Activated CD4-positive, alpha-beta memory T cell treated with anti-CD3 and anti-CD28 coated beads for 36 hours (primary cell): ENCODE measurements around the gene HOXB9. TPM values are rescaled to one million over a fixed set of nuclear protein-coding genes. Genes with fewer than 3 reads are reported as not detected.

Experiments used
- CTCF ChIA-PET: fragments of 350-600 bp; sonication (Branson Sonifier 250); formaldehyde crosslinking; loops from one replicate; lab custom pipeline; 2021; ENCODE audit warnings: antibody characterized with exemption, inconsistent platforms; lab: Charles Lee
- POLR2A ChIA-PET: fragments of 350-600 bp; sonication (Branson Sonifier 250); formaldehyde crosslinking; loops from one replicate; lab custom pipeline; 2021; ENCODE audit warnings: antibody characterized with exemption; lab: Charles Lee
- DNase-seq: peaks from one replicate; pipeline ENCODE4 v3.0.0-alpha.2; 2020
- H3K27ac Mint-ChIP-seq: one replicate; pipeline ENCODE4 v1.8.0; 2021; ENCODE audit warnings: mixed read lengths
- H3K27me3 Mint-ChIP-seq: one replicate; pipeline ENCODE4 v1.8.0; 2021; ENCODE audit warnings: mixed read lengths
- H3K36me3 Mint-ChIP-seq: one replicate; pipeline ENCODE4 v1.8.0; 2021; ENCODE audit warnings: mixed read lengths
- H3K4me1 Mint-ChIP-seq: one replicate; pipeline ENCODE4 v1.8.0; 2021; ENCODE audit warnings: low read depth, mixed read lengths
- H3K4me3 Mint-ChIP-seq: one replicate; pipeline ENCODE4 v1.8.0; 2021; ENCODE audit warnings: mild to moderate bottlenecking, mixed read lengths
- H3K9me3 Mint-ChIP-seq: one replicate; pipeline ENCODE4 v1.8.0; 2021; ENCODE audit warnings: mixed read lengths
- intact Hi-C: fragments of 100-400 bp; cut with micrococcal nuclease; formaldehyde crosslinking; loops from one replicate; pipeline ENCODE4 v1.15.1; 2023
- total RNA-seq, 2 experiments: library from RNA; stranded (reverse); gene quantifications; one replicate each; pipeline ENCODE4 v1.2.3, GENCODE V29; 2021

The HOXB9 gene
- total RNA-seq, 2 experiments from 2014 or later: 1.4 to 1.5 TPM

DNA sequence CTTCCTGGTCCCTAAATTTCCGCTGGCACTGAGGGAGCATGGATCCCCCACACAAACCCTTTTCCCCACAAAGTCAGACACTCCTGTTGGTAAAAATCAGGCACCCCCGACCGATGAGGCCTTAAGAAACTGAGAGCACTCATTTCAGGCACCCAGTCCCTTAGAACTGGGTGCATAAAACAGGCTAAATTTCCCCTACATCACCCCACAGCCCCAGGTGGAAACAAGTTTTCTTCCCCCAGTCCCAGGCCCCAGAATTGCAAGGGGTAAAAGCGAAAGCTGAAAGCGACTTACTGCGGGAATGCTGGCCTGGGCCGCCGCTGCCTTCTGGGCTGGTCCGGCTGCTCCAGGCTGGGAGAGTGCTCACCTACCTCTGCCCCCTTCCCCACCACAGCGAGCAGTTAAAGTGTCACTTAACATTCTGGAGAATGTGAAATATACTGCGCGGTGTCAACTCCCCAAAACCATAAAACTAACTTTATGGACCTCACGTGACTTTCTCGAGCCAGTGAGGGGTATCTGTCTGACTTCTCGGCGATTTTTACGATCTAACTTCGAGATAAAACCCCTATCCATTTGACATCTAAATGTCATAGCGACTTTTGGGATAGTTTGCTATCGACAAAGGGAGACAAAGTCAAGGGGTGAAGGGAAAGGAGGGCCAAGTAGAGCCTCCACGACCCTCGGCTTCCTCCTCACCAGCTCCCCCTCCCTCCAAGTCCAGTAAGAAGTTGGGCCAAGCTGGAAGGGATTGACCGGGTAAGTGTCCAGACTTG is 36.1 kb downstream of the HOXB9 start, which contains the start of gene HOXB3:
Gene HOXB3 (minus strand): TSS at position 411 of the 776 bp plus-strand sequence. CDS start 37,767 bp downstream, outside the sequence.
- intact Hi-C loops: loop anchor here (5.0 kb wide), 1 partner anchor 563 kb away; no protein-coding TSS in a partner anchor
- H3K4me3 Mint-ChIP-seq: no peak within 1 kb of the TSS
- peaks cover 74% of the 10 kb centered on the region for H3K27me3 Mint-ChIP-seq
- no peak for DNase-seq
- no peaks in the 10 kb centered on the region for H3K36me3 Mint-ChIP-seq
- ChIA-PET POLR2A (no interaction called here), CTCF (interaction anchor here (0.6 to 4.6 kb wide), 4 partner anchors 89 to 238 kb away, joined by 4 to 37 read pairs (median 9); no protein-coding TSS in a partner anchor)
- no peaks in the 10 kb centered on the region for H3K9me3 Mint-ChIP-seq
- no peak within 1 kb of the TSS for H3K27ac Mint-ChIP-seq
- H3K4me1 Mint-ChIP-seq: peaks cover 22% of the 10 kb centered on the region

- POLR2A ChIA-PET: no interaction called here
- no peaks in the 10 kb centered on the region for H3K9me3 Mint-ChIP-seq
- peaks cover 24% of the 10 kb centered on the region for H3K4me1 Mint-ChIP-seq
- intact Hi-C loops: no loop called here
- no peaks in the 10 kb centered on the region for H3K36me3 Mint-ChIP-seq
- H3K27ac Mint-ChIP-seq: no peak overlapping the region
- no peak overlapping the region for H3K4me3 Mint-ChIP-seq
- DNase-seq: no peak
- H3K27me3 Mint-ChIP-seq: peaks cover 74% of the 10 kb centered on the region
- CTCF ChIA-PET: interaction anchor here (1.0 to 3.2 kb wide), 5 partner anchors 12 to 238 kb away, joined by 3 to 14 read pairs (median 9); no protein-coding TSS in a partner anchor
Observed at GRCh38 chr17:48589060-48589830, 36.9 kb downstream of the HOXB9 start.

GRCh38 chr17:48588528-48588927 is 37.6 kb downstream of the HOXB9 start:
- intact Hi-C loops: no loop called here
- Mint-ChIP-seq H3K4me1 (peaks cover 24% of the 10 kb centered on the region), H3K27me3 (peaks cover 75% of the 10 kb centered on the region), H3K9me3 (no peaks in the 10 kb centered on the region), H3K27ac (no peak overlapping the region), H3K4me3 (no peak overlapping the region), H3K36me3 (no peaks in the 10 kb centered on the region)
- no peak for DNase-seq
- ChIA-PET CTCF (interaction anchor here (0.9 to 3.2 kb wide), 9 partner anchors 11 to 508 kb away, joined by 3 to 14 read pairs (median 7); no protein-coding TSS in a partner anchor), POLR2A (no interaction called here)

DNA sequence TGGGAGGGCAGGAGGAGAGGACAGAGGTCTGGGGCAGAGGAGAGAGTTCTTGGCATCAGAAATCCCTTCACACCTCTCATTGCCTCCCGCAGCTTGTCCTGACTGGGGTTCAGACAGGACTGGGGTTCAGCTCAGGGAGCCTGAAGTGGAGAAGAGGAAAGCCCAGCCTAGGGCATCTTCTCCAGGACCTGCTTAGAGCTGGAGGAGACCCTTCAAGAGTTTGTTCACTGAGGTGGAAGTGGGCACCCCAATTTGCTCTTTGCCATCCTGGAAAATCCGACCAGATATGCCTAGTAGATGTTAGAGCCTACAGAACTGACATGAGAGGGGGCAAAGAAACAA is 38.1 kb downstream of the HOXB9 start:
- H3K4me1 Mint-ChIP-seq: peaks cover 23% of the 10 kb centered on the region
- H3K27me3 Mint-ChIP-seq: peaks cover 74% of the 10 kb centered on the region
- no peaks in the 10 kb centered on the region for H3K36me3 Mint-ChIP-seq
- no peak overlapping the region for H3K4me3 Mint-ChIP-seq
- intact Hi-C loops: no loop called here
- CTCF ChIA-PET: interaction anchor here (0.9 to 3.2 kb wide), 11 partner anchors 12 to 562 kb away, joined by 3 to 14 read pairs (median 7); no protein-coding TSS in a partner anchor
- POLR2A ChIA-PET: no interaction called here
- no peak for DNase-seq
- H3K27ac Mint-ChIP-seq: no peak overlapping the region
- no peaks in the 10 kb centered on the region for H3K9me3 Mint-ChIP-seq

DNA sequence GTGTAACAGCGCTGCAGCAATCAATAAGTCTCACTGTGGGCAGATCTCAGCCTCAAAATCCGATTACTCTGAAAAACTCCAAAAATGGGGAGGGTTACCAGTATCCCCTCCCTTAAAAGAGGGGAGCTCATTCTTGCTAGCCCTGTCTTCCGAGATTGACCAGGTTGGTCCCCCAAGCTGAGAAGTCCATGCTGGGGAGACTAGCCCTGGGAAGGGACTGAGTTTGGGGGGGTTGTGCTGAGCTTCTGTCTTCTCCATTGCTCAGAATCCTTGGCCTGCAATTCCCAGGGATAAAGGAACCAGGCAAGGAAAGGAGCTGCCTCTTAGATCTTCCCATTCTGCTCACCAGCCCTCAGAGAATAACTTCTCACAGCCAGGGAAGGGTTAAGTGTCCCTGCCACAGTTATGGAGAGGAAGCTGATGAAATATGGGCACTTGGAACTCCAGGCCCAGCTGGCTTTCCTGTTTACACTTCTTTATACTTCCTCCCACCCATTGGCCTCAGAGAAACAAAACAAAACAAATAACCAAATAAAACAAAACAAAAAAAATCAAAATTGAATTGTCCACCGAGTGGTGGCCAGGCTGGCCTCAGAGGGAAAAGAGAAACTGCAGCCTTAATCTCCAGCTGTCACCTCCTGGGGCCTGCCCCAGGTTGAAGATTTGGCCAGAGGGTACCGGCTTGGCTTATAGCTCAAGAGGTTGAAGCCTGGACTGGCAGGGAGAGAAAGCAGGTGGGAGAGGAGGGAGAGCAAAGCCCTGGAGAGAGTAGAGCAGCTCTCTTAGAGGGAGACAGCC is 38.7 kb downstream of the HOXB9 start:
- DNase-seq: no peak
- Mint-ChIP-seq H3K4me3 (no peak overlapping the region), H3K27me3 (peaks cover 75% of the 10 kb centered on the region), H3K4me1 (peaks cover 19% of the 10 kb centered on the region), H3K9me3 (no peaks in the 10 kb centered on the region), H3K36me3 (no peaks in the 10 kb centered on the region), H3K27ac (no peak overlapping the region)
- ChIA-PET CTCF (interaction anchor here (0.9 to 3.2 kb wide), 11 partner anchors 12 to 561 kb away, joined by 3 to 14 read pairs (median 7); no protein-coding TSS in a partner anchor), POLR2A (no interaction called here)
- intact Hi-C loops: no loop called here

- no peak overlapping the region for H3K27ac Mint-ChIP-seq
- POLR2A ChIA-PET: no interaction called here
- intact Hi-C loops: no loop called here
- peak; percentile 55 for DNase-seq
- peak overlapping the region; percentile 88 for H3K4me3 Mint-ChIP-seq
- no peaks in the 10 kb centered on the region for H3K36me3 Mint-ChIP-seq
- CTCF ChIA-PET: interaction anchor here (1.0 to 3.2 kb wide), 8 partner anchors 11 to 560 kb away, joined by 3 to 14 read pairs (median 8); no protein-coding TSS in a partner anchor
- peaks cover 74% of the 10 kb centered on the region for H3K27me3 Mint-ChIP-seq
- peaks cover 21% of the 10 kb centered on the region for H3K4me1 Mint-ChIP-seq
- no peaks in the 10 kb centered on the region for H3K9me3 Mint-ChIP-seq
Observed at GRCh38 chr17:48586355-48587258, 39.6 kb downstream of the HOXB9 start.

GRCh38 chr17:48584223-48584741 is 41.9 kb downstream of the HOXB9 start:
- DNase-seq: no peak
- H3K4me1 Mint-ChIP-seq: peaks cover 38% of the 10 kb centered on the region
- ChIA-PET CTCF (interaction anchor here (1.0 to 2.2 kb wide), 6 partner anchors 12 to 368 kb away, joined by 3 to 14 read pairs (median 3); no protein-coding TSS in a partner anchor), POLR2A (no interaction called here)
- no peaks in the 10 kb centered on the region for H3K36me3 Mint-ChIP-seq
- H3K9me3 Mint-ChIP-seq: no peaks in the 10 kb centered on the region
- H3K27ac Mint-ChIP-seq: no peak overlapping the region
- H3K4me3 Mint-ChIP-seq: peak overlapping the region; percentile 35
- H3K27me3 Mint-ChIP-seq: peaks cover 75% of the 10 kb centered on the region
- intact Hi-C loops: no loop called here

DNA sequence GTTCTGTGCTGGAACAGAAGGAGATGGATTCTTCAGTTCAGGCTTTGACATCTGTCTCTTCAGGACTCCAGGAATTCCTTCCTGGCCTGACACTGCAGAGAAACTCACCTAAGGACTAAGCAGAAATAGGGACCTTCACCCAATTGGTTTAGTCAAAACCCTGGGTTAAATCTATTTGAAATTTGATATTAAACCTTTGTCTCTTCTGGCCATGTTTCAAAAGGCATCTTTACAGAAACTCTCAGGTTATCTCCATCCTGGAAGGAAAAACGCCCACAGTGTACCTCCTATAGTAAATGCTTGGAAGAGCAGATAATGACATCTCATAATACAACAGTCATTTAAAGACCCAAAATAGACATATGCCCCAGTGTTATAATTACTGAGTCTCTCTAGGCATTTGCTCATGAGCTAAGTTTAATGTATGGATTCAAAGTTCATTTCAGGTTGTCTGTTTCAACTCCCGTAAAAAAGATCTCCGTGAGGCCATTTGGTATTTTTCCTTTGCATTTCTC is 42.4 kb downstream of the HOXB9 start:
- Mint-ChIP-seq H3K36me3 (no peaks in the 10 kb centered on the region), H3K4me1 (peaks cover 44% of the 10 kb centered on the region), H3K27me3 (peaks cover 79% of the 10 kb centered on the region), H3K9me3 (no peaks in the 10 kb centered on the region), H3K27ac (no peak overlapping the region), H3K4me3 (no peak overlapping the region)
- POLR2A ChIA-PET: no interaction called here
- intact Hi-C loops: no loop called here
- no peak for DNase-seq
- CTCF ChIA-PET: interaction anchor here (1.0 to 2.2 kb wide), 7 partner anchors 12 to 368 kb away, joined by 3 to 14 read pairs (median 3); no protein-coding TSS in a partner anchor

- ChIA-PET CTCF (interaction anchor here (0.9 to 2.2 kb wide), 5 partner anchors 13 to 251 kb away, joined by 3 to 14 read pairs (median 5); no protein-coding TSS in a partner anchor), POLR2A (interaction anchor here (1.1 kb wide), 1 partner anchor 41 kb away, joined by 3 read pairs; no protein-coding TSS in a partner anchor)
- peak overlapping the region; percentile 46 for H3K4me3 Mint-ChIP-seq
- DNase-seq: no peak
- peaks cover 45% of the 10 kb centered on the region for H3K4me1 Mint-ChIP-seq
- no peaks in the 10 kb centered on the region for H3K9me3 Mint-ChIP-seq
- peaks cover 70% of the 10 kb centered on the region for H3K27me3 Mint-ChIP-seq
- H3K36me3 Mint-ChIP-seq: no peaks in the 10 kb centered on the region
- intact Hi-C loops: no loop called here
- H3K27ac Mint-ChIP-seq: no peak overlapping the region
Observed at GRCh38 chr17:48582750-48583069, 43.4 kb downstream of the HOXB9 start.

GRCh38 chr17:48579760-48580554 is 46.2 kb downstream of the HOXB9 start:
- peaks cover 37% of the 10 kb centered on the region for H3K4me1 Mint-ChIP-seq
- DNase-seq: no peak
- no peaks in the 10 kb centered on the region for H3K9me3 Mint-ChIP-seq
- peak overlapping the region; percentile 33 for H3K4me3 Mint-ChIP-seq
- H3K36me3 Mint-ChIP-seq: no peaks in the 10 kb centered on the region
- POLR2A ChIA-PET: no interaction called here
- intact Hi-C loops: loop anchor here (2.0 to 5.0 kb wide), 2 partner anchors 38 to 89 kb away; no protein-coding TSS in a partner anchor
- no peak overlapping the region for H3K27ac Mint-ChIP-seq
- CTCF ChIA-PET: no interaction called here
- H3K27me3 Mint-ChIP-seq: peaks cover 52% of the 10 kb centered on the region
